Keratinocyte (primary cell): ENCODE data around the gene WDR5. TPM values are rescaled to one million over a fixed set of nuclear protein-coding genes. Genes with fewer than 3 reads are reported as not detected.

ENCODE experiments used
- DNase-seq: peaks from one replicate; pipeline ENCODE4 v3.0.0-alpha.2; 2011; ENCODE audit warnings: low read depth, missing footprints, low spot score
- FAIRE-seq: peaks from 2 replicates; lab custom pipeline; 2011; peaks lifted over from hg19 to GRCh38; lab: Jason Lieb, UNC
- H2AFZ ChIP-seq: 2 replicates; pipeline ENCODE4 v1.6.0; 2012; ENCODE audit warnings: low read length, control low read depth, inconsistent platforms; ENCODE audit not compliant: control insufficient read depth
- H3K27ac ChIP-seq: 2 replicates; pipeline ENCODE4 v1.5.1; 2011; ENCODE audit warnings: low read length; ENCODE audit not compliant: control insufficient read depth, insufficient read depth
- H3K27me3 ChIP-seq: 3 replicates; pipeline ENCODE4 v1.6.0; 2011; ENCODE audit warnings: low read length; ENCODE audit not compliant: control insufficient read depth, insufficient read depth; ENCODE audit errors: extremely low read depth
- H3K36me3 ChIP-seq, 2 experiments: 2 replicates in 1 of 2; 3 replicates in 1 of 2; pipeline ENCODE4 v1.5.1; 2011; ENCODE audit warnings: low read length in 2 of 2, mild to moderate bottlenecking in 1 of 2; ENCODE audit not compliant: control insufficient read depth in 2 of 2, insufficient read depth in 2 of 2; ENCODE audit errors: extremely low read depth in 1 of 2
- H3K4me1 ChIP-seq: 3 replicates; pipeline ENCODE4 v1.5.1; 2011; ENCODE audit warnings: low read length; ENCODE audit not compliant: control insufficient read depth, insufficient read depth; ENCODE audit errors: extremely low read depth
- H3K4me2 ChIP-seq: 3 replicates; pipeline ENCODE4 v1.6.0; 2011; ENCODE audit warnings: low read depth, low read length; ENCODE audit not compliant: control insufficient read depth, insufficient read depth; ENCODE audit errors: extremely low read depth
- H3K4me3 ChIP-seq, 3 experiments: fragments of 200-600 bp in 1 of 3; sonication (generic) in 1 of 3; 2 replicates in 2 of 3; 3 replicates in 1 of 3; pipeline ENCODE4 v1.5.1; 2011 to 2016; ENCODE audit warnings: low read length in 3 of 3, mild to moderate bottlenecking in 3 of 3, control low read depth in 2 of 3, inconsistent platforms in 1 of 3, low read depth in 1 of 3, mixed read lengths in 1 of 3, mixed run types in 1 of 3, moderate library complexity in 1 of 3; ENCODE audit not compliant: control insufficient read depth in 2 of 3, insufficient read depth in 2 of 3; ENCODE audit errors: extremely low read depth in 1 of 3
- H3K79me2 ChIP-seq: 2 replicates; pipeline ENCODE4 v1.6.0; 2012; ENCODE audit warnings: low read length; ENCODE audit not compliant: control insufficient read depth, insufficient read depth
- H3K9ac ChIP-seq: 3 replicates; pipeline ENCODE4 v1.6.0; 2011; ENCODE audit warnings: low read length; ENCODE audit not compliant: control insufficient read depth, insufficient read depth; ENCODE audit errors: extremely low read depth
- H3K9me1 ChIP-seq: 3 replicates; pipeline ENCODE4 v1.6.0; 2011; ENCODE audit warnings: low read length; ENCODE audit not compliant: control insufficient read depth, insufficient read depth; ENCODE audit errors: extremely low read depth
- H3K9me3 ChIP-seq: 2 replicates; pipeline ENCODE4 v1.5.1; 2012; ENCODE audit warnings: low read depth, low read length; ENCODE audit not compliant: control insufficient read depth
- H4K20me1 ChIP-seq: 3 replicates; pipeline ENCODE4 v1.6.0; 2011; ENCODE audit warnings: low read length; ENCODE audit not compliant: control insufficient read depth, insufficient read depth; ENCODE audit errors: extremely low read depth
- EZH2 ChIP-seq: IDR thresholded peaks from one replicate; pipeline ENCODE4 v1.6.1; 2012; ENCODE audit warnings: inconsistent platforms, mild to moderate bottlenecking, low read length, moderate library complexity
- dilution Hi-C: fragments of 300-500 bp; cut with MboI; formaldehyde crosslinking; loops from one replicate; pipeline ENCODE4 v1.7.0; 2020; ENCODE audit warnings: low sequenced_read_pairs; ENCODE audit not compliant: extremely low pct_ligation_motif_present
- polyA plus RNA-seq, 5 experiments: library from polyadenylated mRNA; depleted of rRNA in 3 of 5; stranded (reverse) in 3 of 5; stranded (forward) in 1 of 5; unstranded in 1 of 5; fragments of >200 nt; gene quantifications; 1 replicate in 1 of 5; 2 replicates in 3 of 5; 3 replicates in 1 of 5; pipeline versions ENCODE4 v1.2.1 to v1.2.3, GENCODE V29; 2011 to 2012; ENCODE audit warnings: missing spikeins in 2 of 5, low read depth in 1 of 5, low replicate concordance in 1 of 5
- TF ChIP-seq, protein P1 (sequence below), 3 experiments: IDR thresholded peaks in 1 of 3; conservative IDR thresholded peaks in 1 of 3; optimal IDR thresholded peaks in 1 of 3; 2 replicates in 2 of 3; 3 replicates in 1 of 3; pipeline versions ENCODE3 to v1.5.1; 2011; ENCODE audit warnings: low read length in 3 of 3, mild to moderate bottlenecking in 3 of 3, moderate library complexity in 2 of 3, control low read depth in 1 of 3, inconsistent platforms in 1 of 3; ENCODE audit not compliant: insufficient read depth in 2 of 3; ENCODE audit errors: extremely low read depth in 1 of 3

WDR5 gene
- polyA plus RNA-seq, 1 donor (not counting 4 experiments of a cell fraction or from before 2014, with no cell fraction given), result 31.2 TPM

DNA sequence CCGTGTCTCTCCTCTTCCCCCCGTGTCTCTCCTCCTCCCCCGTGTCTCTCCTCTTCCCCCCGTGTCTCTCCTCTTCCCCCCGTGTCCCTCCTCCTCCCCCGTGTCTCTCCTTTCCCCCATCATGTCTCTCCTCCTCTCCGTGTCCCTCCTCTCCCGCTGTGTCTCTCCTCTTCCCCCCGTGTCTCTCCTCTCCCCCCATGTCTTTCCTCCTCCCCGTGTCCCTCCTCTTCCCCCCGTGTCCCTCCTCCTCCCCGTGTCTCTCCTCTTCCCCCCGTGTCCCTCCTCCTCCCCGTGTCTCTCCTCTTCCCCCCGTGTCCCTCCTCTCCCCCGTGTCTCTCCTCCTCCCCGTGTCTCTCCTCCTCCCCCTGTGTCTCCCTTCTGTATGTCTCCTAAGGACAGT lies 41.3 kb downstream of the WDR5 start:
- no peak for FAIRE-seq
- H3K27ac ChIP-seq, result no peak overlapping the region
- TF ChIP-seq, protein P1, sequence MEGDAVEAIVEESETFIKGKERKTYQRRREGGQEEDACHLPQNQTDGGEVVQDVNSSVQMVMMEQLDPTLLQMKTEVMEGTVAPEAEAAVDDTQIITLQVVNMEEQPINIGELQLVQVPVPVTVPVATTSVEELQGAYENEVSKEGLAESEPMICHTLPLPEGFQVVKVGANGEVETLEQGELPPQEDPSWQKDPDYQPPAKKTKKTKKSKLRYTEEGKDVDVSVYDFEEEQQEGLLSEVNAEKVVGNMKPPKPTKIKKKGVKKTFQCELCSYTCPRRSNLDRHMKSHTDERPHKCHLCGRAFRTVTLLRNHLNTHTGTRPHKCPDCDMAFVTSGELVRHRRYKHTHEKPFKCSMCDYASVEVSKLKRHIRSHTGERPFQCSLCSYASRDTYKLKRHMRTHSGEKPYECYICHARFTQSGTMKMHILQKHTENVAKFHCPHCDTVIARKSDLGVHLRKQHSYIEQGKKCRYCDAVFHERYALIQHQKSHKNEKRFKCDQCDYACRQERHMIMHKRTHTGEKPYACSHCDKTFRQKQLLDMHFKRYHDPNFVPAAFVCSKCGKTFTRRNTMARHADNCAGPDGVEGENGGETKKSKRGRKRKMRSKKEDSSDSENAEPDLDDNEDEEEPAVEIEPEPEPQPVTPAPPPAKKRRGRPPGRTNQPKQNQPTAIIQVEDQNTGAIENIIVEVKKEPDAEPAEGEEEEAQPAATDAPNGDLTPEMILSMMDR (optimal IDR thresholded peaks at IDR 0.05 in 1 of 3, IDR thresholded peaks at IDR 0.05 in 1 of 3, conservative IDR thresholded peaks at IDR 0.05 in 1 of 3; ENCODE audit: extremely low read depth in 1 of 3, insufficient read depth in 2 of 3, low read length in 3 of 3), result no peak
- TF ChIP-seq EZH2, result no peak

DNA sequence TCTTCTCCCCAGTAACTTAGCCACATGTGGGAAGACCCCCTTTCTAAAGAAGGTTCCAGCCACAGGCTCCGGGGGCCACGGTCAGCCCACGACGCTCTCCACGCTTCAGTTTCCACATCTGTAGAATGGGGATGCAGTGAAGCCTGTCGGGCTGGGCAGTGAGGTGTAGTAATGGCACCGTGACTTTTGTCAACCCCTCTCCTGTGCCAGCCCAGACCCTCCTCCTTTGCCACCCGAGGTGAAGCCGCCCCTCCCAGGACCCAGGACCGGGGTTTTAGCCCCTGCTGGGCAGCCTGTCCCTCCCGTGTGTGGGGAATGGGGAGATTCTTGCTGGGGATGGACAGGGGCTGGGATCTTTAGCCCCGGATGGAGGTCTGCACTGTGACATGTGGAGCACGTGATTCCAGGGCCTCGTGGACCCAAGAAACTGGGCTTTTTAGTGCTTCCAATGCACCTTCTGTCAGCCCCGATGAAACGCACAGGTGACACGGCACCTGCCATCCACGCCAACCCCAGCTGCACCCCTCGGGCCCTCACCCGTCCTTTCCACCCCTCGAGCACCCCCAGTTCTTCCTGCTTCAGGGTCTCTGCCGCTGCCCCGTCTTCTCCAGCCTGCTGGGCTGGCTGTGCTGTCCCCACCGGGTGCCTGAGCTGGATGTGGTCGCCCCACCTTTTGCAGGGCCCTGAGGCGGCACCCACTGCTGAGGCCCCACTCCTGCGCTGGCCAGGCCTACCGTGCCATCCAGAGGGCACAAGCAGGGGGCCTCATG lies 41.9 kb downstream of the WDR5 start:
- Histone ChIP-seq H3K79me2 (no peaks in the 10 kb centered on the region), H3K36me3 (no peaks in the 10 kb centered on the region), H3K27ac (no peak overlapping the region), H3K4me3 (no peak overlapping the region), H4K20me1 (no peaks in the 10 kb centered on the region), H3K9me1 (no peaks in the 10 kb centered on the region), H3K9ac (no peak overlapping the region), H3K4me2 (no peak overlapping the region), H3K27me3 (peaks cover 24% of the 10 kb centered on the region), H3K9me3 (no peaks in the 10 kb centered on the region), H2AFZ (no peak overlapping the region), H3K4me1 (peaks cover 3% of the 10 kb centered on the region)
- FAIRE-seq (no peak), DNase-seq (no peak)
- dilution Hi-C loops, result no loop called here
- TF ChIP-seq EZH2, result no peak
- TF ChIP-seq, protein P1 (optimal IDR thresholded peaks at IDR 0.05 in 1 of 3, IDR thresholded peaks at IDR 0.05 in 1 of 3, conservative IDR thresholded peaks at IDR 0.05 in 1 of 3; ENCODE audit: extremely low read depth in 1 of 3, insufficient read depth in 2 of 3, low read length in 3 of 3), result no peak

More for the DNA sequence above, 41.3 kb downstream of the WDR5 start:
- Histone ChIP-seq H3K4me2 (no peak overlapping the region), H3K9me3 (no peaks in the 10 kb centered on the region), H4K20me1 (no peaks in the 10 kb centered on the region), H2AFZ (no peak overlapping the region), H3K9me1 (no peaks in the 10 kb centered on the region), H3K27me3 (peaks cover 24% of the 10 kb centered on the region), H3K36me3 (no peaks in the 10 kb centered on the region), H3K4me3 (no peak overlapping the region), H3K79me2 (no peaks in the 10 kb centered on the region), H3K4me1 (peaks cover 3% of the 10 kb centered on the region), H3K9ac (no peak overlapping the region)
- DNase-seq, result no peak
- dilution Hi-C loops, result no loop called here
